Kidney capillary endothelial cell (primary cell): ENCODE data around the gene NDUFB6.
"Not testable (repeated sequence)": the region's sequence is repeated elsewhere in the genome, so short reads cannot be mapped to it uniquely, and the experiment has no call there.

ENCODE experiments used
- DNase-seq: peaks from one replicate; pipeline ENCODE4 v3.0.0-alpha.2; 2018; ENCODE audit warnings: low spot score

The NDUFB6 gene

GRCh38 chr9:32524558-32524891 lies 48.4 kb downstream of the NDUFB6 start:
- not testable (repeated sequence) for DNase-seq

- no peak for DNase-seq
Observed at GRCh38 chr9:32523910-32524309, 49.0 kb downstream of the NDUFB6 start.

- no peak for DNase-seq
Observed at GRCh38 chr9:32518276-32518675, 54.7 kb downstream of the NDUFB6 start.

GRCh38 chr9:32516241-32516640 lies 56.7 kb downstream of the NDUFB6 start:
- DNase-seq, result no peak

- DNase-seq, result no peak
Observed at GRCh38 chr9:32508728-32509127, 64.2 kb downstream of the NDUFB6 start.

GRCh38 chr9:32503008-32503407 lies 70.0 kb downstream of the NDUFB6 start:
- DNase-seq, result no peak
